Muscle of leg (tissue), 11 donors: ENCODE results near the gene SQSTM1. TPM values are rescaled to one million over a fixed set of nuclear protein-coding genes. Genes with fewer than 3 reads are reported as not detected.

ENCODE experiments used
- DNase-seq: peaks from one replicate; pipeline ENCODE4 v3.0.0; 2013
- H3K27ac ChIP-seq: one replicate; pipeline ENCODE4 v1.5.1; 2013; ENCODE audit warnings: mild to moderate bottlenecking, low read length, control low read depth
- H3K27me3 ChIP-seq: one replicate; pipeline ENCODE4 v1.6.1; 2013; ENCODE audit warnings: low read length; ENCODE audit not compliant: control insufficient read depth, insufficient read depth
- H3K36me3 ChIP-seq: one replicate; pipeline ENCODE4 v1.6.1; 2013; ENCODE audit warnings: low read length; ENCODE audit not compliant: control insufficient read depth, insufficient read depth
- H3K4me1 ChIP-seq: one replicate; pipeline ENCODE4 v1.6.1; 2013; ENCODE audit warnings: low read length; ENCODE audit not compliant: control insufficient read depth, insufficient read depth
- H3K4me3 ChIP-seq: one replicate; pipeline ENCODE4 v1.5.1; 2013; ENCODE audit warnings: low read length, control low read depth
- H3K9me3 ChIP-seq: replicated peaks from 2 replicates; pipeline ENCODE4 v1.6.1; 2013; ENCODE audit warnings: low read depth, low read length; ENCODE audit not compliant: control insufficient read depth
- WGBS: methylation state at CpG from one replicate; pipeline ENCODE4 v1.1.5; 2013; ENCODE audit warnings: missing lambda C conversion rate; ENCODE audit not compliant: insufficient coverage; 5-methylcytosine and 5-hydroxymethylcytosine counted together
- polyA plus RNA-seq, 8 donors: library from polyadenylated mRNA; unstranded; fragments of 120-200 nt; gene quantifications; one replicate each; pipeline versions ENCODE4 v1.2.1 to v1.2.3, GENCODE V29; 2013; ENCODE audit warnings: inconsistent platforms in 1 of 8, low replicate concordance in 1 of 8; ENCODE audit not compliant: insufficient read length in 8 of 8, insufficient read depth in 1 of 8
- total RNA-seq: library from RNA; stranded (reverse); fragments of 120-200 nt; gene quantifications from one replicate; pipeline ENCODE4 v1.2.4, GENCODE V29; 2013

SQSTM1 gene
- total and polyA plus RNA-seq, 9 donors: 61.2 to 75.9 (median 71.1) TPM

GRCh38 chr5:179852993-179853547, 32.4 kb downstream of the SQSTM1 start:
- no peaks in the 10 kb centered on the region for H3K9me3 ChIP-seq
- H3K4me1 ChIP-seq: peaks cover 2% of the 10 kb centered on the region
- DNase-seq: peak; percentile 53
- WGBS: 80% methylated on average over 1 of the region's 8 CpGs
- no peaks in the 10 kb centered on the region for H3K27me3 ChIP-seq
- H3K36me3 ChIP-seq: peaks cover 33% of the 10 kb centered on the region
- no peak overlapping the region for H3K27ac ChIP-seq
- no peak overlapping the region for H3K4me3 ChIP-seq

DNA sequence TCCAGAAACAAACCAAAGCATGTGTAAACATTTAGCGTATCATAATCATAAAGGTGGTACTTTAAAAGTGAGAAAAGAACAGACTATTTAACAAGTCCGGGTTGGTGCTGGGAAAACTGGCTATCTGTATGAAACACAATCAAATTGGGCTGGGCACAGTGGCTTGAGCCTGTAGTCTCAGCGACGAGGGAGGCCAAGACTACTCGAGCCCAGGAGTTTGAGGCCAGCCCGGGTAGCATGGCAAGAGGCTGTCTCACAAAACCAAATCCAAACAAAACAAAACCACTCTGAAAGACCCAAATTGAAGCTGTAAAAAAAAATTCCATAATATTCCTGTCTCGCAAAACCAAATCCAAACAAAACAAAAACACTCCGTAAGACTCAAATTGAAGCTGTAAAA, 33.7 kb downstream of the SQSTM1 start:
- Histone ChIP-seq H3K9me3 (no peaks in the 10 kb centered on the region), H3K36me3 (peaks cover 26% of the 10 kb centered on the region), H3K4me1 (peaks cover 4% of the 10 kb centered on the region), H3K27me3 (no peaks in the 10 kb centered on the region), H3K4me3 (no peak overlapping the region), H3K27ac (no peak overlapping the region)
- 89% methylated on average over 4 of the region's 8 CpGs for WGBS
- no peak for DNase-seq

- Histone ChIP-seq H3K4me1 (peaks cover 11% of the 10 kb centered on the region), H3K27me3 (no peaks in the 10 kb centered on the region), H3K9me3 (peaks cover 6% of the 10 kb centered on the region), H3K36me3 (peaks cover 17% of the 10 kb centered on the region), H3K4me3 (peak overlapping the region; percentile 98), H3K27ac (peak overlapping the region; percentile 97)
- DNase-seq: no peak
- 0% methylated on average over 19 of the region's 32 CpGs for WGBS
These were observed 37.5 kb downstream of the SQSTM1 start for GRCh38 chr5:179858241-179858585.

GRCh38 chr5:179858586-179859427, 38.1 kb downstream of the SQSTM1 start, which contains the start of gene MRNIP:
TSS of gene MRNIP (minus strand) at chr5:179858817. CDS start at chr5:179858796, 21 bp downstream.
- WGBS: under 1% methylated on average over 82 of the region's 90 CpGs
- DNase-seq: peak; percentile 99
- Histone ChIP-seq H3K36me3 (peaks cover 23% of the 10 kb centered on the region), H3K27me3 (no peaks in the 10 kb centered on the region), H3K4me3 (peak within 1 kb of the TSS; percentile 98), H3K4me1 (peaks cover 11% of the 10 kb centered on the region), H3K9me3 (peaks cover 6% of the 10 kb centered on the region), H3K27ac (peak within 1 kb of the TSS; percentile 97)

DNA sequence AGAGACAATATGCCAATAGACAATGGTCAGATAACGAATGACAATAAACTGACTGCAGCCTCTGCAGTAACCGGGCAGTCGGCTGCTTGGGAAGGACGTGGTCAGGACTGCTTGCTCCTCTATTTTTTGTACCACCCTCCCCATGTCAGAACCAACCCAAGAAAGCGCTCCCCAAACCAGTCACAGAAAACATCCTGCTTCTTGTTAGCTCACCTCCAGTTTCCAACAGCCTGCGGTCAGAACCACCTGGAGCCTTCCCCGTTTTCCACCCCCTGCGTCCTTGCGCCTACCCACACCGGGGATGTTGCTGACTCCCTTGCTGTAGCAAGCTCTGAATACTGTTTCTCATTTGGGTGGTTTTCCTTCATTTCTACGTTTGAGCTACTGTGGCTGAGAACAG, 39.6 kb downstream of the SQSTM1 start:
- WGBS: 60% methylated on average over 2 of the region's 11 CpGs
- Histone ChIP-seq H3K4me1 (peaks cover 11% of the 10 kb centered on the region), H3K9me3 (peaks cover 6% of the 10 kb centered on the region), H3K4me3 (no peak overlapping the region), H3K27ac (no peak overlapping the region), H3K36me3 (peaks cover 34% of the 10 kb centered on the region), H3K27me3 (no peaks in the 10 kb centered on the region)
- no peak for DNase-seq

GRCh38 chr5:179862296-179862695, 41.6 kb downstream of the SQSTM1 start:
- no peak overlapping the region for H3K4me3 ChIP-seq
- peaks cover 11% of the 10 kb centered on the region for H3K4me1 ChIP-seq
- H3K27me3 ChIP-seq: no peaks in the 10 kb centered on the region
- no peak overlapping the region for H3K27ac ChIP-seq
- DNase-seq: no peak
- peaks cover 50% of the 10 kb centered on the region for H3K36me3 ChIP-seq
- H3K9me3 ChIP-seq: peaks cover 6% of the 10 kb centered on the region
- WGBS: 100% methylated on average over 1 of the region's 2 CpGs

DNA sequence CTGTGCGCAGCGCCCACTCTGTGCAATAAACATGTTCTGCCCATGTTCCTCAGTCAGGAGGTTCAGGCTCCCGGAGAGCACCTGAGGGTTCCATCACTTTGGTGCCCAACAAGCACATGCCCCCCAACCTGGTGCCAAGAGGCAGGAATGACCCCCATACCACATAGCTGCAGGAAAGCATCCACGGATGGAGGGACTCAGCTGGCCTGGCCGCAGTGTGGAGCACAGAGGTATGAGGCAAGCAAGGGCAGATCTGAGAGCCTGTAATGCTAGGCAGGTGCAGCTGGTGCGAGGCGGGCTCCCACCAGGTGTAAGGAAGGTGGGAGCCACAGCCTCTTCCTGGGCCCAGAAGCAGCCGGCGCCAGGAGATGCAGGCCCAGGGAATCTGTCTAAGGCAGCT, 42.2 kb downstream of the SQSTM1 start:
- H3K4me1 ChIP-seq: peaks cover 11% of the 10 kb centered on the region
- no peaks in the 10 kb centered on the region for H3K27me3 ChIP-seq
- 89% methylated on average over 4 of the region's 9 CpGs for WGBS
- DNase-seq: no peak
- no peak overlapping the region for H3K4me3 ChIP-seq
- no peak overlapping the region for H3K27ac ChIP-seq
- peaks cover 56% of the 10 kb centered on the region for H3K36me3 ChIP-seq
- H3K9me3 ChIP-seq: peaks cover 6% of the 10 kb centered on the region

DNA sequence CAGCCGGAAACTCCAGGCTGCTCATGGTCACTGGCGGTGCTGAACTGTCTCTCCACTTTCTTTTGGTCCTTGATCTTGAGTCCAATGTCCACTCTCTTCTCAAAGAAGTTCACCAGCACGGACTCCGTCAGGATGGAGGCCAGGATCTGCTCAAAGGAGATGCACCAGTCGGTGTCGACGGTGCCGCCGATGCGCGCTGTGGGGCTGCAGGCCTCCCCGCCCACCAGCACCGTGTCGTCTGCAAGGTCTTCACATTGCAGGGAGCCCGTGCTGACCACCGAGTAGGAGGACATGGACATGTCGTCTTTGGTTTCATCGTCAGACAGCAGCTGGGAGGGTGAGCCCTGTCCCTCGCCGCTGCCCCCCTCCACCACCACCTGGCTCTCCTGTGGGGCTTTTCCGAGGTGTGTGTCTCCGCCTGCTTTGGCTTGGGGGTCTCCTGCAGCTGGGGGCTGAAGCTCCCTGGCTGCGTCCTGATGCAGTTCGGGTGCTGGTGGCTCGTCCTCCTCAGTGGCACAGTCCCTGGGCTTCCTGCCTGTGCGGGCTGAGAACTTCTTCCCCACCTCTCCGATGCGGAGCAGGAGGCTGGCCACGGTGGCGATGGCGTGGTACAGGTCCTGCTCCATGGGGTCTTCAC, 42.9 kb downstream of the SQSTM1 start:
- no peak overlapping the region for H3K27ac ChIP-seq
- WGBS: 94% methylated on average over 30 of the region's 31 CpGs
- H3K36me3 ChIP-seq: peaks cover 60% of the 10 kb centered on the region
- DNase-seq: no peak
- peaks cover 6% of the 10 kb centered on the region for H3K9me3 ChIP-seq
- H3K27me3 ChIP-seq: no peaks in the 10 kb centered on the region
- H3K4me3 ChIP-seq: no peak overlapping the region
- peaks cover 8% of the 10 kb centered on the region for H3K4me1 ChIP-seq

DNA sequence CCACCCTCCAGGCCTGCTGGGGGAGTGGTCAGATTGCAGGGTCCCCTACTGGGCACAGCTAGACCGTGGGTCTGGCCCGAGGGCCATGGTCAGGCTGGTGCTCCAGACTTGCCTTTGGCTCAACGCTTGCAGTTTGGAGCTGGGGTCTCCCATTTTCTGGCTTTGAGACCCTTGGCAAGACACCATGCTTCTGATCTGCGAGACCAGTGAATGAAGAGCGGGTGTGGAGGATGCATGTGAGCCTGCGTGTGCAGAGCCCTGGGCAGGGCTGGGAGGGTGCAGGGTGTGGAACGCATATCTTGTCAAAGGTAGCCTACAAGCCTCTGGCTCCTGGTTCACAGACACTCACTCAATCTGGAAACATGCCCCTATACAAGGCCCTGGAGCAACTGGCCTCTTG, 44.0 kb downstream of the SQSTM1 start:
- WGBS: 81% methylated on average over 4 of the region's 7 CpGs
- peaks cover 69% of the 10 kb centered on the region for H3K36me3 ChIP-seq

GRCh38 chr5:179865491-179866240, 45.0 kb downstream of the SQSTM1 start:
- DNase-seq: no peak
- Histone ChIP-seq H3K27ac (no peak overlapping the region), H3K36me3 (peaks cover 79% of the 10 kb centered on the region), H3K4me3 (no peak overlapping the region), H3K27me3 (no peaks in the 10 kb centered on the region), H3K9me3 (peaks cover 6% of the 10 kb centered on the region), H3K4me1 (no peaks in the 10 kb centered on the region)
- WGBS: 82% methylated on average over 6 of the region's 15 CpGs

More for the DNA sequence above, 44.0 kb downstream of the SQSTM1 start:
- DNase-seq: no peak
- Histone ChIP-seq H3K4me1 (peaks cover 4% of the 10 kb centered on the region), H3K27ac (no peak overlapping the region), H3K9me3 (peaks cover 6% of the 10 kb centered on the region), H3K4me3 (no peak overlapping the region), H3K27me3 (no peaks in the 10 kb centered on the region)
